ENCODE data around the gene SHPK.

DNA sequence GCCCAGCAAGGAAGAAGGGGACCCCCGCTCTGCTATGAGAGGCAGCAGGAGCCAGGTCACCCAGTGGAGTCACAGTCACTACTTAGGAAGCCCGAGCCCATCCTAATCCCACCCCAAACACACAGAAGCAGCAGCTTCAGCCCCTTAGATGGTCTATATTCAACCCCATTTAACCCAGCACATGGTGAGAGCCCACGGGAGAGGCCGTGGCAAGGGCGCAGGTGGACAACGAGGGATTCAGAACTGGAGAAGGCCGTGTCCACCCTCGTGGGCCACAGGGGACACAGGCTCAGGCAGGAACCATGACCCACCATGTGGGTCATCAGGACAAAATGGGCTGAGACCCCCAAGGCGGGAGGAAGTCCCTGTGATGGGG lies 76.8 kb downstream of the SHPK start:
- TF ChIP-seq TAF1 (IDR thresholded peaks at IDR 0.05; ENCODE audit: borderline replicate concordance, low read depth, low read length) (no peak), POLR2A (IDR thresholded peaks at IDR 0.05; ENCODE audit: low read depth, low read length) (no peak), POLR2AphosphoS5 (IDR thresholded peaks at IDR 0.05; ENCODE audit: low read depth, low read length) (no peak)
